ENCODE data around the gene ERBB3.
"Not testable (repeated sequence)": the region's sequence is repeated elsewhere in the genome, so short reads cannot be mapped to it uniquely, and the experiment has no call there.

ERBB3 gene

DNA sequence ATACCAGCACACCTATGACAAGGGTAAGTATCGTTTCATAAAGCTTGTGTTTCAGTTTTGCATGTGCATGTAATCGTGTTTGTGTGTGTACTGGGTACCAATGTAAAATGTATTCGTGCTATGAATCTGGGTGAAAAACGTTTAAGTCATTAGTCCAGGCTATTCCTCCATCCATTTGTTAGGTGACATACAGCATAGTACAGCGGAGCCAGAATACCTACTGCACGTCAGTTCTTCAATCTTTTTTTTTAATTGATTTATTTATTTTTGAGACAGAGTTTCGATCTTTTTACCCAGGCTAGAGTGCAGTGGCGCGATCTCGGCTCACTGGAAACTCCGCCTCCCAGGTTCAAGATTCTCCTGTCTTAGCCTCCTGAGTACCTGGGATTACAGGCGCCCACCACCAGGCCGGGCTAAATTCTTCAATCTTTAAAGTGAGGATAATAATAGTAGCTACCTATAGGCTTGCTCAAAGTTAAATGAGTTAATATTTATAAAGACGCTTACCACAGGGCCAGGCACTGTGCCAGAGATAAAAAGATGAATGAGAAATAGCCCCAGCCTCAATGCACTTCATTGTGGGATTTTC is 38.9 kb upstream of the ERBB3 start:
- DNase-seq (ENCODE audit: low spot score), result no peak
- Histone ChIP-seq H3K27ac (peak overlapping the region; percentile 80 to 98), H3K4me3 (peak overlapping the region; percentile 79)
- no peak for TF ChIP-seq CTCF (IDR thresholded peaks at IDR 0.05)

- H3K27ac ChIP-seq, result peak within 1 kb of the TSS; percentile 80 to 98
- DNase-seq (ENCODE audit: low spot score), result peak; percentile 99
- TF ChIP-seq CTCF (IDR thresholded peaks at IDR 0.05), result no peak
- peak within 1 kb of the TSS; percentile 79 for H3K4me3 ChIP-seq
Measured at GRCh38 chr12:56041552-56042429, 38.2 kb upstream of the ERBB3 start, which contains the start of gene RPS26. RPS26 (plus strand) TSS chr12:56041918; CDS start chr12:56042167, 249 bp downstream.

- DNase-seq (ENCODE audit: low spot score), result not testable (repeated sequence)
- Histone ChIP-seq H3K4me3 (peak overlapping the region; percentile 79), H3K27ac (peak overlapping the region; percentile 80 to 98)
Measured at GRCh38 chr12:56042430-56042813, 37.5 kb upstream of the ERBB3 start.

GRCh38 chr12:56042843-56043242 is 37.1 kb upstream of the ERBB3 start:
- no peak for DNase-seq (ENCODE audit: low spot score)
- Histone ChIP-seq H3K4me3 (peak overlapping the region; percentile 79), H3K27ac (peak overlapping the region in 1 of 2 donors; percentile 98)
- no peak for TF ChIP-seq CTCF (IDR thresholded peaks at IDR 0.05)

GRCh38 chr12:56046027-56046780 is 33.8 kb upstream of the ERBB3 start:
- no peak overlapping the region for H3K4me3 ChIP-seq
- TF ChIP-seq CTCF (IDR thresholded peaks at IDR 0.05), result no peak
- DNase-seq (ENCODE audit: low spot score), result no peak
- no peak overlapping the region for H3K27ac ChIP-seq

GRCh38 chr12:56053407-56053893 is 26.5 kb upstream of the ERBB3 start:
- DNase-seq (ENCODE audit: low spot score), result no peak
- no peak overlapping the region for H3K4me3 ChIP-seq
- no peak for TF ChIP-seq CTCF (IDR thresholded peaks at IDR 0.05)
- no peak overlapping the region for H3K27ac ChIP-seq

- H3K4me3 ChIP-seq; H3K27ac ChIP-seq; DNase-seq (ENCODE audit: low spot score): not testable (repeated sequence)
Measured at GRCh38 chr12:56059964-56060363, 20.0 kb upstream of the ERBB3 start.
